GM18508 (cell line): Measurements from ENCODE around the gene NCAN.
"Not testable (repeated sequence)": the region's sequence is repeated elsewhere in the genome, so short reads cannot be mapped to it uniquely, and the experiment has no call there.

ENCODE experiments used
- ATAC-seq: cut with Tn5 transposase; IDR thresholded peaks from one replicate; pipeline ENCODE4 v1.9.1; 2021; ENCODE audit warnings: moderate number of reproducible peaks; ENCODE audit not compliant: insufficient read depth, unreplicated experiment

NCAN gene

GRCh38 chr19:19211499-19212420, at the start of gene NCAN:
NCAN (plus strand) TSS chr19:19211958; CDS start chr19:19216954, 4,996 bp downstream.
- ATAC-seq, result no peak

DNA sequence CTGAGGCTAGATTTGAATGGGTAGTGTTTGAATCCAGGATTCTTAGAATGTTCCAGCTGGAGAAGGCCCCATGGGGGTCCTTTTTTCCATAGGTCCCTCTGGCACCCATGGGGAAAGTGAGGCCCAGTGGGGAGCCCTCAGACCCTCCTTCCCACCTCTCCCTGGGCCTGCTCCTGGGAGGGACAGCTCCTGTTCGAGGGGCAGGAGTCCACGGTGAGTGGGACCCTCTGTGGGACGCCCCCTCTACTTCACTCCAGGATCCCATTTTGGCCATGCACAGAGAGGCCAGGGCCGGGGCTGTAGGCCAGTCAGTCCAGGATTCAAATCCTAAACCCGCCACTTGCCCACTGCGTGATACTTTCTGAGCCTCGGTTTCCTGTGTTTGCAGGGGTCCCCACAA, 49.3 kb upstream of the NCAN start:
- ATAC-seq, result no peak

DNA sequence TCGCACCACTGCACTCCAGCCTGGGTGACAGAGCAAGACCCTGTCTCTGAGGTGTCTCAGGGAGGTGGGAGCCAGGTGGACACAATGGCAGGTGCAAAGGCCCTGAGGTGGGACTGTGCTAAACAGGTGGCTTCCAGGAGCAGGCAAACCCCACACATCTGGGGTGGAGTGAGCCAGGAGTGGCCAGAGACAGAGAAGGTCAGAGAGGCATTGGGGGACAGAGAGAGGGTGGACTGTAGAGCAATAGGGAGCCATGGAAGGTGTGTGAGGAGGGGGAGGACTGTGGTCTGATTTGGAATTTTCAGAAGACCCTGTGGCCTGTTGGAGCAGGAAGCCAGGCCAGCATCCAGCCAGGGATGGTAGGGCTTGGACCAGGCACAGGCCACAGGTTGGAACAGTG, 46.4 kb upstream of the NCAN start:
- ATAC-seq, result no peak

DNA sequence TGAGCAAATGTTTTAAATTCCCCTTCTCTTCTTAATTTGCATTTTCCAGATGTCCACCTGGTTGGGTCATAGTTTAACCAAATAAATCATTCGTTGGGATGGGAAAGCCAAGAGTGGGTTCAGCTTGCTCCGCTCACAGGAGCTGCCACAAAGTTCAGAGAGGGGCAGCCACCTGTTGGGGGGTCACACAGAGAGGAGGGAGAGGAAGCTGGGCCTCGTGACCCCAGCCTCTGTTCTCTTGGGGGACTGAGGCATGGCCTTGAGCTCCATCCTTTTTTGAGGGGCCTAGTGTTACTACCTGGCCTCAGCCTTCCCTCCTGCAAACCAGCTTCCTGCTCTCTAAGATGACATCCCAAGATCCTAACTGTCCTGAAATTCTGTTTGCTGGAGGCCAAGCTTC, 44.1 kb upstream of the NCAN start:
- ATAC-seq, result no peak

GRCh38 chr19:19169236-19170052, 42.3 kb upstream of the NCAN start:
- no peak for ATAC-seq

DNA sequence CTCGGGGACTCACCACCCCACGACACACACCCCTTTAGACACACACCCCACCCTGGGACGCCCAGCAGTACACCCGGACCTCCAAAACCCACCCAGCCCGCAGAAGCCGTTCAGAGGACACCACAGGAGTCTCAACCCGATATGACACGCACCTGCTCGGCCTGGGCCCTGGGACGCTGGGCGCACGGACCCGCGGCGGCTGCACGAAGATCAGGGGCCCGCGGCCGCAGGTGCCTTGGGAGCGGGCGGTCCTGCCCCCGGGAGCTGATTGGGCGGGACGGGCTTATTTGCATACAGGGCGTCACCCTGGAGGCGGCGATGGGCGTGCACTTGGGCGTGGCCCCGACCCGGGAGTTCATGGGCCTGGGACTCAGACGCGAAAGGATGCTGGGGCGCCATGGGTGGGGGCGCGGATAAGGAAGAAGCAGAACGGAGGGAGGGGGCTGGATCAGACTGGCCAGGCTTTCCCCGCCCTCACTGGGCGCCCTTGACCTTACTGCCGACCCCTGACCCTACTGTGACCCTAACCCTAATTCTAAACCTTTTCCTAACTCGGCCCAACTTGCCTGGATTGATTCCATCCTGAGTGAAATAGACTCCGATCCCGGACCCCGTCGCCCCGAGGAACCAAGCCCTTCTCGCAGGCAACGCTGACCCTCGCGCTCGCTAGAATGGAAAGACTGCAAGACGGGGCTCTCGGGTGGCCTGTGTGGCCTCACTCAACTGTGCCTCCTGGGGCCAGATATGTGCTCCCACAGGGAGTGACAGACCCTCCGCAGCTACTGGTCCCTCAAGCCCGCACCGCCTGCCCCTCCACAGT, 41.5 kb upstream of the NCAN start, which contains the start of gene MEF2B:
MEF2B (minus strand) TSS at position 211 of the 820 bp plus-strand sequence. CDS start 19,528 bp downstream, outside the sequence.
- ATAC-seq, result peak; percentile 62

GRCh38 chr19:19170873-19171672, 40.7 kb upstream of the NCAN start:
- no peak for ATAC-seq

- no peak for ATAC-seq
Measured at GRCh38 chr19:19171821-19172532, 39.8 kb upstream of the NCAN start.

- not testable (repeated sequence) for ATAC-seq
Measured at GRCh38 chr19:19173243-19173642, 38.5 kb upstream of the NCAN start.

GRCh38 chr19:19176950-19177349, 34.8 kb upstream of the NCAN start:
- ATAC-seq, result no peak

DNA sequence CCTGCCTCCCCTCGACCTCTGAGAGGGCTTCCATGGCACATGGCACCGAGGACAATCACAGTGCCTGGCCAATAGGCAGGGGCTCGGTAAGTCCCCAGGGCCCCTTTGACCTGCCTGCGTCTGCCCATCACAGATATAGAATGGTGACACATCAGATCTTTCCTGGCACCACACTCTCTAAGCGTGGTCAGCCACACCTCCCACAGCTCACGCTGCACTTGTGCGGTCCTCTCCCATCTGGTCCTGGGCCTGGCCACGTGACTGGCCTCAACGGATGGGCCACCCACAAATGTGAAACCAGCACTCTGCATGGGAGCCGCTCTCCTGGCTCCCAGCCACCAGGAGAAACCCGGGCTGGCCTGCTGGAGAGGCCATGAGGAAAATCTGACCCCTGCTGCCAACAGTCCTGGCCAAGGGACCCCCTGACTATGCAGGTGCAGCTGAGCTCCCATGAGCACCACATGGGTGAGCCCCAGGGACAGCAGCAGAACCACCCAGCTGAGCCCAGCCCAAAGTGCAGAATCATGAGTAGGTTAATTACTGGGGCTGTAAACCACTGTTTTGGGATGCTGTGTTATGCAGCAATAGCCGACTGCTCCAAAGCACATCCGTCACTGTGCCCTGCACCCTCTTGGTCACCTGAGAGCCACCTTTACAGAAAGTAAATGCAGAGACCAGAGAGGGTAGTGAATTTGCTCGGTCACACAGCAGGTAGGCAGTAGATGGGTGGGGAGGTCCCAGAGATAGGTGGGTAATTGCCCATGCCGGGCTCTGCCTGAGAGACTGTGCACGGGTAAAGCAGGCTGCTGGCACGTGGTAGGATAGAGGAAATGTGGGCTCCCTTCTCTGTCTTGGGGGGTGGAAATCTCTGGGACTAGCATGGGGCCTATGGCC, 32.0 kb upstream of the NCAN start:
- no peak for ATAC-seq

DNA sequence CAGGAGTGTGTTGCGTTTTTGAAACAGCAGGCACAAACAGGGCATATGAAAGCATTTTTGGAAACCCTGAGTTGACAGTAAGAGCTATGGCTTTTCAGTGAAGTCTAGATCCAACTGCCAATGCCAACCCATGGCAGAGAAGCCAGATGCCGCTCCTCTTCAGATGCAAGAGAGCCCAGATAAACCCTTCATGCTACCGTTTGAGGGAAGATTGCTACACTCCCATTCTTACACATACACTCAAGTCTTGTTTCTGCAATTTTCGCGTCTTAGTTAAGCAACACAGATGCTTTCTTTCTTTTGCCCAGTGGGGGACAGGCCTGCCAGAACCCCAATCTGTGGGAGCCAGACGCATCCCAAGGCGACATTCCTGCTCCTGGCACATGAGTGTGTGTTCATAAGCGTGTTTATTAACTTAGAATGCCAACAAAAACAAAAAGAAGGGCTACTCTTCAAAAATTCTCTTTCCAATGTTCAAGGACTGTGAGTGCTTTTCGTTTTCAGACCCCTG, 30.2 kb upstream of the NCAN start:
- ATAC-seq, result no peak

DNA sequence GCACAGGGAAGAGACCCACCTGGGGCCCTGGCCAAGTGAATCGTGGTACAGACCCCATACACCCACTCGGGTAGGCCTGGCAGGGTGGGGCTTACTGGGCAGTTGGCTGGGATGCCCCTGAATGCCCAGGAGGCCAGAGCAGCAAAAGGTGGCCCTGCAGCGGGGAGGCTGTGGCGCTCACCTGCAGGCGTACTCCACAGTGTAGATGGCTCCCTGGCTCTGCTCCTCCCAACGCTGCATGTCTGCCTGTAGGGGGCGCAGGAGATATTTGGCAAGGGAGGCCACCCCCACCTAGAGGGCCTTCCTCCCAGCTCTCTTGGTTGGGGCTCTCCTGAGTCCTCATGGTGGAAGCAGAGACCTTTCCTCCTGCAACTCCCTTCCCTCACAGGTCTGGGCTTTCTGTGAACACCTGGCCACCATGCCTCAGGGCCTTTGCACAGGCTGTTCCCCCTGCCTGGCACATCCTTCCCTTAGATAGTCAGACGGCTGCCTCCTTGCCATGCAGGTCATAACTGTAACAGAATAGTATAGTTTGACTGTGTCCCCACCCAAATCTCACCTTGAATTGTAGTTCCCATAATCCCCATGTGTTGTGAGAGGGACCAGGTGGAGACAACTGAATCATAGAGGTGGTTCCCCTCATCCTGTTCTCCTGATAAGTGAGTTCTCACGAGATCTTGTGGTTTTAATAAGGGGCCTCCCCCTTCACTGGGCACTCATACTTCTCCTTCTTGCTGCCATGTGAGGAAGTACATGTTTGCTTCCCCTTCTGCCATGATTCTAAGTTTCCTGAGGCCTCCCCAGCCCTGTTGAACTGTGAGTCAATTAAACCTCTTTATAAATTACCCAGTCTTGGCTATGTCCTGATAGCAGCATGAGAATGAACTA, 25.7 kb upstream of the NCAN start:
- no peak for ATAC-seq

DNA sequence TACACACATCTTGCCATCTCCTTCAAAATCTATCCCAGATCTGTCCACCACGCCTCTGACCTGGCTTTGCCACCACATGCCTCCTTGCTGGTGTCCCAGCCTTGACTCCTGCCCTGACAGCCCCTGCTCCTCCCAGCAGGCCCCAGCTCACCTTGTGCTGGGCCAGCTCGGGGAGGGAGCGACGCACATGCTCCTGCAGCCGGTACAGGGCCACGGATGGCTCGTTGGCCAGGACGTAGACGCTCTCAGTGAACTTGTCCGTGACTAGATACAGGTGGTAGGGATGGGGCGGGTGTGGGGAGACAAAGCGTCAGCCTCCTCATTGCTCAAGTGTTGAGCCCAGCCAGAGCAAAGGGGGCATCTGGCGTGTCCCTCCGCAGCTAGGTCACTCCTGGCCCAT, 25.0 kb upstream of the NCAN start:
- ATAC-seq, result no peak

GRCh38 chr19:19191768-19192077, 20.0 kb upstream of the NCAN start:
- ATAC-seq, result no peak

- peak; percentile 66 for ATAC-seq
Measured at GRCh38 chr19:19192078-19192882, 19.5 kb upstream of the NCAN start, which contains the start of the genes BORCS8 and RFXANK. BORCS8 (minus strand) TSS chr19:19192152; CDS start chr19:19192117, 35 bp downstream. RFXANK (plus strand) TSS chr19:19192258; CDS start chr19:19193947, 1,689 bp downstream.
